AG09309 (cell line): ENCODE data around the gene RAB18.

Source experiments
- DNase-seq: peaks from one replicate; pipeline ENCODE4 v3.0.0-alpha.2; 2010; ENCODE audit warnings: low read depth
- H3K4me3 ChIP-seq: 2 replicates; pipeline ENCODE4 v1.5.1; 2011; ENCODE audit warnings: mild to moderate bottlenecking, low read depth, low read length, moderate library complexity; ENCODE audit not compliant: control insufficient read depth
- CTCF ChIP-seq: IDR thresholded peaks from 2 replicates; pipeline ENCODE4 v1.5.1; 2011; ENCODE audit warnings: mild to moderate bottlenecking, low read depth, low read length, inconsistent platforms; ENCODE audit not compliant: insufficient read depth, control insufficient read depth; ENCODE audit errors: missing control alignments

The RAB18 gene

GRCh38 chr10:27530477-27530876, 26.4 kb downstream of the RAB18 start:
- DNase-seq, result no peak
- H3K4me3 ChIP-seq, result no peak overlapping the region
- TF ChIP-seq CTCF, result no peak

- TF ChIP-seq CTCF, result no peak
- no peak overlapping the region for H3K4me3 ChIP-seq
- no peak for DNase-seq
These were observed 27.3 kb downstream of the RAB18 start for GRCh38 chr10:27531336-27531847.

- TF ChIP-seq CTCF, result no peak
- no peak overlapping the region for H3K4me3 ChIP-seq
- DNase-seq, result no peak
These were observed 30.1 kb downstream of the RAB18 start for GRCh38 chr10:27534161-27534700.

GRCh38 chr10:27535317-27535716, 31.2 kb downstream of the RAB18 start:
- H3K4me3 ChIP-seq, result no peak overlapping the region
- no peak for DNase-seq
- TF ChIP-seq CTCF, result no peak

- DNase-seq, result no peak
- no peak overlapping the region for H3K4me3 ChIP-seq
- no peak for TF ChIP-seq CTCF
These were observed 32.3 kb downstream of the RAB18 start for GRCh38 chr10:27536437-27536836.

- H3K4me3 ChIP-seq, result no peak overlapping the region
- TF ChIP-seq CTCF, result no peak
- no peak for DNase-seq
These were observed 33.1 kb downstream of the RAB18 start for GRCh38 chr10:27537166-27537565.
